ENCODE results near the gene FTO.

GRCh38 chr16:53785044-53785443 is 81.1 kb downstream of the FTO start:
- no peak for TF ChIP-seq CTCF (IDR thresholded peaks at IDR 0.05)
- no peak for TF ChIP-seq POLR2AphosphoS5 (IDR thresholded peaks at IDR 0.05; ENCODE audit: insufficient read depth in 1 of 2, low read depth in 1 of 2)
